SU-DHL-6 (cell line): ENCODE measurements around the gene ATP9A.

Experiments used
- EZH2phosphoT487 ChIP-seq: fragments of 200-600 bp; sonication (generic), shearing (Covaris generic); conservative IDR thresholded peaks from 2 replicates; pipeline ENCODE4 v1.6.1; 2018; ENCODE audit warnings: mild to moderate bottlenecking, antibody characterized with exemption, low read length, moderate library complexity, mixed read lengths
- TF ChIP-seq, protein P1 (sequence below): fragments of 200-600 bp; sonication (generic); IDR thresholded peaks from one replicate; pipeline ENCODE4 v1.5.1; 2017; ENCODE audit warnings: antibody characterized with exemption, mild to moderate bottlenecking, low read length, moderate library complexity; ENCODE audit not compliant: insufficient read depth, poor library complexity, severe bottlenecking

DNA sequence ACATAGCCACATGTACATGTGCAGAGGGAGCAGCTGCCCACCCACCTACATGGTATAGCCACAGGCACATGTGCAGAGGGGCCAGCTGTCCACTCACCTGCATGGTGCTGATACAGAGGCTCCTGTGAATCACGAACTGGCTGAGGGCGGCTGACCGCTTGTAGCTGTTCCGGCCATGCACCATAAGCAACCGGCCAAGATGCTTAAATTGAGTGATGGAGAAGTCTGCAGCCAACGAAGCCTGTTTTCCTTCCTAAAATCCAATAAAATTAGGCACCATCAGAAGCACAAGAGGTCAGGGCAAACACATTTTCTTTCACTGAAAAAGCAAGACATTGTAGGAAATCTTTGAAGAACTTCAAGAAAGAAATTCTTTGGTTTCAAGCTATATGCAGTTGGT is 154.6 kb downstream of the ATP9A start:
- TF ChIP-seq, protein P1, sequence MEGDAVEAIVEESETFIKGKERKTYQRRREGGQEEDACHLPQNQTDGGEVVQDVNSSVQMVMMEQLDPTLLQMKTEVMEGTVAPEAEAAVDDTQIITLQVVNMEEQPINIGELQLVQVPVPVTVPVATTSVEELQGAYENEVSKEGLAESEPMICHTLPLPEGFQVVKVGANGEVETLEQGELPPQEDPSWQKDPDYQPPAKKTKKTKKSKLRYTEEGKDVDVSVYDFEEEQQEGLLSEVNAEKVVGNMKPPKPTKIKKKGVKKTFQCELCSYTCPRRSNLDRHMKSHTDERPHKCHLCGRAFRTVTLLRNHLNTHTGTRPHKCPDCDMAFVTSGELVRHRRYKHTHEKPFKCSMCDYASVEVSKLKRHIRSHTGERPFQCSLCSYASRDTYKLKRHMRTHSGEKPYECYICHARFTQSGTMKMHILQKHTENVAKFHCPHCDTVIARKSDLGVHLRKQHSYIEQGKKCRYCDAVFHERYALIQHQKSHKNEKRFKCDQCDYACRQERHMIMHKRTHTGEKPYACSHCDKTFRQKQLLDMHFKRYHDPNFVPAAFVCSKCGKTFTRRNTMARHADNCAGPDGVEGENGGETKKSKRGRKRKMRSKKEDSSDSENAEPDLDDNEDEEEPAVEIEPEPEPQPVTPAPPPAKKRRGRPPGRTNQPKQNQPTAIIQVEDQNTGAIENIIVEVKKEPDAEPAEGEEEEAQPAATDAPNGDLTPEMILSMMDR: no peak
- no peak for TF ChIP-seq EZH2phosphoT487
